NT2/D1 (cell line): ENCODE measurements around the gene TOMM6.

Experiments
- SUZ12 ChIP-seq: IDR thresholded peaks from 2 replicates; pipeline ENCODE4 v1.6.1; 2011; ENCODE audit not compliant: insufficient read length, insufficient read depth; ENCODE audit errors: extremely low read depth
- YY1 ChIP-seq: IDR thresholded peaks from 2 replicates; pipeline ENCODE4 v1.6.1; 2011; ENCODE audit not compliant: insufficient read length, insufficient read depth
- ZNF274 ChIP-seq: IDR thresholded peaks from 2 replicates; pipeline ENCODE4 v1.6.1; 2011; ENCODE audit warnings: mild to moderate bottlenecking, low read depth, low read length

GRCh38 chr6:41746107-41746506 lies 41.4 kb upstream of the TOMM6 start:
- TF ChIP-seq ZNF274 (no peak), SUZ12 (no peak), YY1 (no peak)
